KOPT-K1 (cell line): Measurements from ENCODE around the gene SUSD1.
"Not testable (repeated sequence)": the region's sequence is repeated elsewhere in the genome, so short reads cannot be mapped to it uniquely, and the experiment has no call there.

Experiments
- H3K27ac ChIP-seq: fragments of 200-600 bp; sonication (generic); 2 replicates; pipeline ENCODE4 v1.5.1; 2016; ENCODE audit warnings: antibody characterized with exemption, mild to moderate bottlenecking, low read depth, low read length; ENCODE audit not compliant: poor library complexity, severe bottlenecking
- H3K36me3 ChIP-seq: fragments of 200-600 bp; sonication (generic); 2 replicates; pipeline ENCODE4 v1.5.1; 2017; ENCODE audit warnings: antibody characterized with exemption, mild to moderate bottlenecking, low read length, moderate library complexity; ENCODE audit not compliant: insufficient read depth
- H3K9me3 ChIP-seq: fragments of 200-600 bp; sonication (generic); 2 replicates; pipeline ENCODE4 v1.5.1; 2017; ENCODE audit warnings: antibody characterized with exemption, low read length, mild to moderate bottlenecking; ENCODE audit not compliant: insufficient read depth, poor library complexity, severe bottlenecking

Gene SUSD1

GRCh38 chr9:112174965-112175795, at the start of gene SUSD1:
SUSD1 (minus strand) TSS chr9:112175297; CDS start chr9:112175235, 62 bp downstream.
- Histone ChIP-seq H3K9me3 (no peaks in the 10 kb centered on the region), H3K27ac (peak within 1 kb of the TSS; percentile 59), H3K36me3 (no peaks in the 10 kb centered on the region)

GRCh38 chr9:112224401-112225289, 49.5 kb upstream of the SUSD1 start:
- H3K36me3 ChIP-seq: peaks cover 78% of the 10 kb centered on the region
- no peaks in the 10 kb centered on the region for H3K9me3 ChIP-seq
- no peak overlapping the region for H3K27ac ChIP-seq

- H3K27ac ChIP-seq: peak overlapping the region; percentile 44
- peaks cover 43% of the 10 kb centered on the region for H3K36me3 ChIP-seq
- no peaks in the 10 kb centered on the region for H3K9me3 ChIP-seq
Measured at GRCh38 chr9:112218908-112219307, 43.8 kb upstream of the SUSD1 start.

GRCh38 chr9:112212926-112213325, 37.8 kb upstream of the SUSD1 start:
- Histone ChIP-seq H3K36me3 (peaks cover 48% of the 10 kb centered on the region), H3K9me3 (peaks cover 14% of the 10 kb centered on the region), H3K27ac (no peak overlapping the region)

- Histone ChIP-seq H3K27ac (no peak overlapping the region), H3K36me3 (peaks cover 53% of the 10 kb centered on the region), H3K9me3 (peaks cover 24% of the 10 kb centered on the region)
Measured at GRCh38 chr9:112207451-112207850, 32.4 kb upstream of the SUSD1 start.

- peaks cover 21% of the 10 kb centered on the region for H3K36me3 ChIP-seq
- H3K9me3 ChIP-seq: peaks cover 16% of the 10 kb centered on the region
- H3K27ac ChIP-seq: no peak overlapping the region
Measured at GRCh38 chr9:112203536-112203935, 28.4 kb upstream of the SUSD1 start.

- no peak overlapping the region for H3K27ac ChIP-seq
- no peaks in the 10 kb centered on the region for H3K36me3 ChIP-seq
Measured at GRCh38 chr9:112200711-112201110, 25.6 kb upstream of the SUSD1 start.

GRCh38 chr9:112198646-112199045, 23.5 kb upstream of the SUSD1 start:
- no peaks in the 10 kb centered on the region for H3K9me3 ChIP-seq
- H3K36me3 ChIP-seq: no peaks in the 10 kb centered on the region
- H3K27ac ChIP-seq: no peak overlapping the region

More at GRCh38 chr9:112200711-112201110, 25.6 kb upstream of the SUSD1 start:
- H3K9me3 ChIP-seq: no peaks in the 10 kb centered on the region

- Histone ChIP-seq H3K27ac (no peak overlapping the region), H3K9me3 (no peaks in the 10 kb centered on the region), H3K36me3 (no peaks in the 10 kb centered on the region)
Measured at GRCh38 chr9:112194969-112195431, 19.9 kb upstream of the SUSD1 start.

- Histone ChIP-seq H3K27ac (no peak overlapping the region), H3K36me3 (no peaks in the 10 kb centered on the region), H3K9me3 (no peaks in the 10 kb centered on the region)
Measured at GRCh38 chr9:112193572-112194288, 18.6 kb upstream of the SUSD1 start.

GRCh38 chr9:112190320-112190719, 15.2 kb upstream of the SUSD1 start:
- not testable (repeated sequence) for H3K36me3 ChIP-seq, H3K27ac ChIP-seq, H3K9me3 ChIP-seq

- H3K27ac ChIP-seq: no peak overlapping the region
- no peaks in the 10 kb centered on the region for H3K9me3 ChIP-seq
Measured at GRCh38 chr9:112188884-112189283, 13.8 kb upstream of the SUSD1 start.

GRCh38 chr9:112187404-112187803, 12.3 kb upstream of the SUSD1 start:
- Histone ChIP-seq H3K9me3 (peaks cover 5% of the 10 kb centered on the region), H3K27ac (no peak overlapping the region), H3K36me3 (no peaks in the 10 kb centered on the region)

More at GRCh38 chr9:112188884-112189283, 13.8 kb upstream of the SUSD1 start:
- H3K36me3 ChIP-seq: no peaks in the 10 kb centered on the region

- H3K9me3 ChIP-seq: peaks cover 5% of the 10 kb centered on the region
- no peak overlapping the region for H3K27ac ChIP-seq
- H3K36me3 ChIP-seq: no peaks in the 10 kb centered on the region
Measured at GRCh38 chr9:112186695-112187094, 11.6 kb upstream of the SUSD1 start.

- Histone ChIP-seq H3K36me3 (no peaks in the 10 kb centered on the region), H3K9me3 (peaks cover 5% of the 10 kb centered on the region), H3K27ac (no peak overlapping the region)
Measured at GRCh38 chr9:112184946-112185345, 9.8 kb upstream of the SUSD1 start.
